ENCODE data around the gene ZNF474. TPM values are rescaled to one million over a fixed set of nuclear protein-coding genes. Genes with fewer than 3 reads are reported as not detected.

ZNF474 gene
- total and polyA plus RNA-seq, 8 donors: 0.53 to 4.0 (median 2.2) TPM; not detected in 1

GRCh38 chr5:122137702-122138101 lies 8.4 kb downstream of the ZNF474 start:
- Histone ChIP-seq H3K4me1 (no peaks in the 10 kb centered on the region), H3K27me3 (no peaks in the 10 kb centered on the region), H3K4me3 (no peak overlapping the region), H3K36me3 (no peaks in the 10 kb centered on the region), H3K27ac (no peak overlapping the region), H3K9me3 (no peaks in the 10 kb centered on the region)
- intact Hi-C loops (cut with DNase I): no loop called here
- ATAC-seq (no peak), DNase-seq (no peak)
- TF ChIP-seq CTCF (IDR thresholded peaks at IDR 0.05): no peak

- H3K36me3 ChIP-seq: no peaks in the 10 kb centered on the region
- DNase-seq: no peak
- no peaks in the 10 kb centered on the region for H3K9me3 ChIP-seq
- intact Hi-C loops (cut with DNase I): no loop called here
- H3K4me1 ChIP-seq: no peaks in the 10 kb centered on the region
- H3K27ac ChIP-seq: no peak overlapping the region
- no peaks in the 10 kb centered on the region for H3K27me3 ChIP-seq
- ATAC-seq: no peak
- no peak overlapping the region for H3K4me3 ChIP-seq
- no peak for TF ChIP-seq CTCF (IDR thresholded peaks at IDR 0.05)
These were observed 9.0 kb downstream of the ZNF474 start for GRCh38 chr5:122138356-122138755.

GRCh38 chr5:122140900-122141299 lies 11.6 kb downstream of the ZNF474 start:
- DNase-seq: no peak
- TF ChIP-seq CTCF (IDR thresholded peaks at IDR 0.05): no peak

GRCh38 chr5:122141751-122142150 lies 12.4 kb downstream of the ZNF474 start:
- Histone ChIP-seq H3K27ac (no peak overlapping the region), H3K9me3 (no peaks in the 10 kb centered on the region), H3K4me1 (no peaks in the 10 kb centered on the region), H3K27me3 (no peaks in the 10 kb centered on the region), H3K4me3 (no peak overlapping the region), H3K36me3 (no peaks in the 10 kb centered on the region)
- intact Hi-C loops (cut with DNase I): no loop called here
- DNase-seq: no peak
- no peak for ATAC-seq
- no peak for TF ChIP-seq CTCF (IDR thresholded peaks at IDR 0.05)

More at GRCh38 chr5:122140900-122141299, 11.6 kb downstream of the ZNF474 start:
- Histone ChIP-seq H3K27me3 (no peaks in the 10 kb centered on the region), H3K9me3 (no peaks in the 10 kb centered on the region), H3K4me1 (no peaks in the 10 kb centered on the region), H3K4me3 (no peak overlapping the region), H3K36me3 (no peaks in the 10 kb centered on the region), H3K27ac (no peak overlapping the region)
- intact Hi-C loops (cut with DNase I): no loop called here
- no peak for ATAC-seq

- Histone ChIP-seq H3K36me3 (no peaks in the 10 kb centered on the region), H3K4me1 (no peaks in the 10 kb centered on the region), H3K27me3 (no peaks in the 10 kb centered on the region), H3K27ac (no peak overlapping the region), H3K4me3 (no peak overlapping the region), H3K9me3 (no peaks in the 10 kb centered on the region)
- DNase-seq (no peak), ATAC-seq (no peak)
- intact Hi-C loops (cut with DNase I): no loop called here
- no peak for TF ChIP-seq CTCF (IDR thresholded peaks at IDR 0.05)
These were observed 13.3 kb downstream of the ZNF474 start for GRCh38 chr5:122142480-122143164.
